Measurements from ENCODE around the gene GRK6. TPM values are rescaled to one million over a fixed set of nuclear protein-coding genes. Genes with fewer than 3 reads are reported as not detected.
A peak's percentile ranks its signal among the peaks of the same experiment; 100 is the strongest.
"Not testable (repeated sequence)": the region's sequence is repeated elsewhere in the genome, so short reads cannot be mapped to it uniquely, and the experiment has no call there.

Gene GRK6
- polyA plus RNA-seq, 10 donors, result 12.1 to 23.3 (median 17.2) TPM

- DNase-seq, result no peak
Observed at GRCh38 chr5:177396807-177397206, 29.7 kb upstream of the GRK6 start.

- no peak for DNase-seq
Observed at GRCh38 chr5:177397875-177398390, 28.5 kb upstream of the GRK6 start.

- DNase-seq, result peak in 2 of 3 donors; percentile 34 to 63
Observed at GRCh38 chr5:177399997-177400868, 26.2 kb upstream of the GRK6 start, which contains the start of gene PFN3. TSS of gene PFN3 (minus strand) at chr5:177400661. CDS start at chr5:177400576, 85 bp downstream.

GRCh38 chr5:177402271-177403043 lies 24.0 kb upstream of the GRK6 start:
- DNase-seq, result peak in 2 of 3 donors; percentile 19 to 52

GRCh38 chr5:177403102-177403791 lies 23.2 kb upstream of the GRK6 start:
- peak in 1 of 3 donors; percentile 62 for DNase-seq

GRCh38 chr5:177403792-177404640 lies 22.5 kb upstream of the GRK6 start:
- peak in 2 of 3 donors; percentile 80 to 91 for DNase-seq

GRCh38 chr5:177404641-177405179 lies 21.8 kb upstream of the GRK6 start:
- peak in 1 of 3 donors; percentile 47 for DNase-seq

GRCh38 chr5:177405312-177405711 lies 21.2 kb upstream of the GRK6 start:
- no peak for DNase-seq

GRCh38 chr5:177405805-177406204 lies 20.7 kb upstream of the GRK6 start:
- no peak for DNase-seq

GRCh38 chr5:177409043-177409801 lies 17.3 kb upstream of the GRK6 start, which contains the start of gene F12:
TSS of gene F12 (minus strand) at chr5:177409564. CDS start at chr5:177409527, 37 bp downstream.
- DNase-seq, result no peak

- DNase-seq, result no peak
Observed at GRCh38 chr5:177410575-177410974, 15.9 kb upstream of the GRK6 start.

- no peak for DNase-seq
Observed at GRCh38 chr5:177412603-177413233, 13.8 kb upstream of the GRK6 start.

- no peak for DNase-seq
Observed at GRCh38 chr5:177414481-177414880, 12.0 kb upstream of the GRK6 start.

GRCh38 chr5:177417081-177417480 lies 9.4 kb upstream of the GRK6 start:
- not testable (repeated sequence) for DNase-seq

- DNase-seq, result no peak
Observed at GRCh38 chr5:177419046-177419445, 7.4 kb upstream of the GRK6 start.

GRCh38 chr5:177420472-177420871 lies 6.0 kb upstream of the GRK6 start:
- DNase-seq, result not testable (repeated sequence)

GRCh38 chr5:177421062-177421798 lies 5.2 kb upstream of the GRK6 start:
- DNase-seq, result no peak

GRCh38 chr5:177423671-177424070 lies 2.8 kb upstream of the GRK6 start:
- no peak for DNase-seq
